ENCODE results near the gene AK4.

AK4 gene

GRCh38 chr1:65267271-65267670 lies 119.3 kb downstream of the AK4 start:
- H3K27ac Mint-ChIP-seq = no peak overlapping the region
- H3K4me3 Mint-ChIP-seq = peak overlapping the region; percentile 27 to 51 (median 42)
- no peak for TF ChIP-seq CTCF (IDR thresholded peaks at IDR 0.05; ENCODE audit: unreplicated experiment in 3 of 3)
- H3K9me3 Mint-ChIP-seq = no peaks in the 10 kb centered on the region
- H3K4me1 Mint-ChIP-seq = peaks cover 9% of the 10 kb centered on the region
- H3K27me3 Mint-ChIP-seq (ENCODE audit: low read depth) = peaks cover 54% of the 10 kb centered on the region
- H3K36me3 Mint-ChIP-seq (ENCODE audit: low read depth) = no peaks in the 10 kb centered on the region

- H3K4me3 Mint-ChIP-seq = no peak overlapping the region
- TF ChIP-seq CTCF (IDR thresholded peaks at IDR 0.05; ENCODE audit: unreplicated experiment in 3 of 3) = no peak
- H3K4me1 Mint-ChIP-seq = peaks cover 9% of the 10 kb centered on the region
- peaks cover 52% of the 10 kb centered on the region for H3K27me3 Mint-ChIP-seq (ENCODE audit: low read depth)
- H3K36me3 Mint-ChIP-seq (ENCODE audit: low read depth) = no peaks in the 10 kb centered on the region
- no peaks in the 10 kb centered on the region for H3K9me3 Mint-ChIP-seq
- H3K27ac Mint-ChIP-seq = no peak overlapping the region
Observed at GRCh38 chr1:65267683-65268082, 119.7 kb downstream of the AK4 start.

GRCh38 chr1:65269612-65270011 lies 121.6 kb downstream of the AK4 start:
- Mint-ChIP-seq H3K27ac (no peak overlapping the region), H3K36me3 (ENCODE audit: low read depth) (no peaks in the 10 kb centered on the region), H3K4me1 (peaks cover 7% of the 10 kb centered on the region), H3K9me3 (no peaks in the 10 kb centered on the region), H3K4me3 (no peak overlapping the region), H3K27me3 (ENCODE audit: low read depth) (peaks cover 33% of the 10 kb centered on the region)
- TF ChIP-seq CTCF (IDR thresholded peaks at IDR 0.05; ENCODE audit: unreplicated experiment in 3 of 3) = no peak

GRCh38 chr1:65276197-65276939 lies 128.4 kb downstream of the AK4 start:
- no peak for TF ChIP-seq CTCF (IDR thresholded peaks at IDR 0.05; ENCODE audit: unreplicated experiment in 3 of 3)
- peaks cover 23% of the 10 kb centered on the region for H3K4me1 Mint-ChIP-seq
- H3K27ac Mint-ChIP-seq = peak overlapping the region in 2 of 3 experiments; percentile 2 to 82
- no peak overlapping the region for H3K4me3 Mint-ChIP-seq
- H3K36me3 Mint-ChIP-seq (ENCODE audit: low read depth) = no peaks in the 10 kb centered on the region
- H3K9me3 Mint-ChIP-seq = no peaks in the 10 kb centered on the region
- H3K27me3 Mint-ChIP-seq (ENCODE audit: low read depth) = peaks cover 17% of the 10 kb centered on the region

GRCh38 chr1:65277605-65278347 lies 129.8 kb downstream of the AK4 start:
- peaks cover 23% of the 10 kb centered on the region for H3K4me1 Mint-ChIP-seq
- peak overlapping the region in 1 of 3 experiments; percentile 9 for H3K4me3 Mint-ChIP-seq
- peaks cover 17% of the 10 kb centered on the region for H3K27me3 Mint-ChIP-seq (ENCODE audit: low read depth)
- TF ChIP-seq CTCF (IDR thresholded peaks at IDR 0.05; ENCODE audit: unreplicated experiment in 3 of 3) = no peak
- H3K27ac Mint-ChIP-seq = peak overlapping the region in 2 of 3 experiments; percentile 26 to 81
- no peaks in the 10 kb centered on the region for H3K9me3 Mint-ChIP-seq
- H3K36me3 Mint-ChIP-seq (ENCODE audit: low read depth) = no peaks in the 10 kb centered on the region
